GM23338 (cell line): ENCODE measurements around the gene ADGRG6. TPM values are rescaled to one million over a fixed set of nuclear protein-coding genes. Genes with fewer than 3 reads are reported as not detected.
"Not testable (repeated sequence)": the region's sequence is repeated elsewhere in the genome, so short reads cannot be mapped to it uniquely, and the experiment has no call there.

Experiments used
- ATAC-seq: fragments of 200-7000 bp; cut with Tn5 transposase; 3 replicates; pipeline ENCODE4 v1.9.1; 2020
- DNase-seq: peaks from one replicate; pipeline ENCODE4 v3.0.0-alpha.2; 2015; ENCODE audit warnings: low spot score
- H2AFZ ChIP-seq: fragments of 200-600 bp; sonication (generic); 2 replicates; pipeline ENCODE4 v1.8.0; 2016; ENCODE audit warnings: antibody characterized with exemption, mild to moderate bottlenecking, moderate library complexity
- H3F3A ChIP-seq: fragments of 200-600 bp; sonication (generic); replicated peaks from 2 replicates; pipeline ENCODE4 v1.8.0; 2017; ENCODE audit warnings: antibody characterized with exemption, mixed run types, low read depth
- H3K27ac ChIP-seq: fragments of 200-600 bp; sonication (generic); 2 replicates; pipeline ENCODE4 v1.6.1; 2016; ENCODE audit warnings: low read depth
- H3K27me3 ChIP-seq: fragments of 200-600 bp; sonication (generic); 2 replicates; pipeline ENCODE4 v1.8.0; 2016; ENCODE audit warnings: mild to moderate bottlenecking, mixed run types, moderate library complexity; ENCODE audit not compliant: insufficient read depth
- H3K36me3 ChIP-seq: fragments of 200-600 bp; sonication (generic); 2 replicates; pipeline ENCODE4 v1.8.0; 2016; ENCODE audit warnings: mild to moderate bottlenecking; ENCODE audit not compliant: insufficient read depth
- H3K4me1 ChIP-seq: fragments of 200-600 bp; sonication (generic); 2 replicates; pipeline ENCODE4 v1.8.0; 2016; ENCODE audit warnings: mild to moderate bottlenecking, moderate library complexity; ENCODE audit not compliant: insufficient read depth
- H3K4me2 ChIP-seq: fragments of 200-600 bp; sonication (generic); 2 replicates; pipeline ENCODE4 v1.7.1; 2017; ENCODE audit warnings: mixed run types
- H3K4me3 ChIP-seq: fragments of 200-600 bp; sonication (generic); 2 replicates; pipeline ENCODE4 v1.6.1; 2016; ENCODE audit warnings: mixed run types
- H3K79me2 ChIP-seq: fragments of 200-600 bp; sonication (generic); replicated peaks from 2 replicates; pipeline ENCODE4 v1.8.0; 2017; ENCODE audit warnings: mild to moderate bottlenecking; ENCODE audit not compliant: insufficient read depth
- H3K9me2 ChIP-seq: fragments of 200-600 bp; sonication (generic); 2 replicates; pipeline ENCODE4 v1.8.0; 2017; ENCODE audit not compliant: insufficient read depth
- H4K20me1 ChIP-seq: fragments of 200-600 bp; sonication (generic); replicated peaks from 2 replicates; pipeline ENCODE4 v1.8.0; 2017; ENCODE audit warnings: mild to moderate bottlenecking; ENCODE audit not compliant: insufficient read depth
- H3K27ac Mint-ChIP-seq: 2 replicates; pipeline ENCODE4 v1.8.0; 2020; ENCODE audit warnings: inconsistent platforms, mild to moderate bottlenecking, moderate library complexity, mixed read lengths
- H3K27me3 Mint-ChIP-seq: 3 replicates; pipeline ENCODE4 v1.8.0; 2022; ENCODE audit warnings: low read depth, mild to moderate bottlenecking, moderate library complexity, mixed read lengths, inconsistent platforms; ENCODE audit not compliant: insufficient read depth, poor library complexity
- H3K36me3 Mint-ChIP-seq: 3 replicates; pipeline ENCODE4 v1.8.0; 2021; ENCODE audit warnings: low read depth, mild to moderate bottlenecking, inconsistent platforms, moderate library complexity, mixed read lengths
- H3K4me1 Mint-ChIP-seq: 3 replicates; pipeline ENCODE4 v1.8.0; 2020; ENCODE audit warnings: mild to moderate bottlenecking, inconsistent platforms, mixed read lengths
- H3K4me3 Mint-ChIP-seq: 3 replicates; pipeline ENCODE4 v1.8.0; 2021; ENCODE audit warnings: moderate library complexity, mild to moderate bottlenecking, inconsistent platforms, mixed read lengths
- H3K9me3 Mint-ChIP-seq: 3 replicates; pipeline ENCODE4 v1.8.0; 2020; ENCODE audit warnings: moderate library complexity, mild to moderate bottlenecking, inconsistent platforms, mixed read lengths
- CREB1 ChIP-seq: fragments of 250-450 bp; sonication (Bioruptor Pico); IDR thresholded peaks from 2 replicates; pipeline ENCODE4 v1.5.0; 2020; ENCODE audit warnings: low read depth, mild to moderate bottlenecking, moderate library complexity
- EZH2 ChIP-seq: fragments of 200-600 bp; sonication (generic); IDR thresholded peaks from one replicate; pipeline ENCODE4 v1.8.0; 2017; ENCODE audit warnings: antibody characterized with exemption, mild to moderate bottlenecking, low read depth; ENCODE audit not compliant: unreplicated experiment
- EZH2phosphoT487 ChIP-seq: fragments of 200-600 bp; sonication (generic); IDR thresholded peaks from one replicate; pipeline ENCODE4 v1.8.1; 2018; ENCODE audit warnings: antibody characterized with exemption; ENCODE audit not compliant: unreplicated experiment
- JUNB ChIP-seq: IDR thresholded peaks from one replicate; pipeline ENCODE4 v1.6.1; 2016; ENCODE audit warnings: antibody characterized with exemption; ENCODE audit not compliant: unreplicated experiment
- NANOG ChIP-seq: IDR thresholded peaks from 2 replicates; pipeline ENCODE4 v1.6.1; 2016; ENCODE audit warnings: antibody characterized with exemption, borderline replicate concordance
- POLR2AphosphoS5 ChIP-seq: IDR thresholded peaks from 2 replicates; pipeline ENCODE4 v1.6.1; 2016; ENCODE audit warnings: antibody characterized with exemption, low read depth
- STAT1 ChIP-seq: IDR thresholded peaks from one replicate; pipeline ENCODE4 v1.6.1; 2016; ENCODE audit warnings: antibody characterized with exemption; ENCODE audit not compliant: unreplicated experiment
- ZNF114 ChIP-seq: fragments of 250-450 bp; sonication (Bioruptor Pico); IDR thresholded peaks from 2 replicates; pipeline ENCODE4 v1.5.0; 2020; ENCODE audit warnings: mild to moderate bottlenecking, moderate library complexity
- ZNF331 ChIP-seq: fragments of 250-450 bp; sonication (Bioruptor Pico); IDR thresholded peaks from 2 replicates; pipeline ENCODE4 v1.5.0; 2020; ENCODE audit warnings: low read depth, mild to moderate bottlenecking, moderate library complexity
- polyA plus RNA-seq: library from polyadenylated mRNA; unstranded; fragments of >200 nt; fragmentation: Nextera tagmentation; extraction: Ambion mirVana; gene quantifications from 2 replicates; pipeline ENCODE4 v1.2.1, GENCODE V29; 2016
- total RNA-seq: library from RNA; depleted of rRNA; stranded (reverse); fragments of >200 nt; shearing (Covaris generic); gene quantifications from 2 replicates; pipeline ENCODE4 v1.2.3, GENCODE V29; 2014
- TF ChIP-seq, protein P1 (sequence below), 2 experiments: fragments of 200-600 bp in 1 of 2; sonication (generic) in 1 of 2; conservative IDR thresholded peaks; 2 replicates each; pipeline versions ENCODE4 v1.5.1 to v1.6.1; 2016 to 2017; ENCODE audit warnings: antibody characterized with exemption in 2 of 2, low read depth in 2 of 2, mild to moderate bottlenecking in 2 of 2, moderate library complexity in 1 of 2
- TF ChIP-seq, protein P2 (sequence below): IDR thresholded peaks from one replicate; pipeline ENCODE4 v1.6.1; 2018; ENCODE audit warnings: antibody characterized with exemption; ENCODE audit not compliant: unreplicated experiment
- TF ChIP-seq, protein P3 (sequence below): IDR thresholded peaks from 2 replicates; pipeline ENCODE4 v1.6.1; 2016; ENCODE audit warnings: antibody characterized with exemption

The ADGRG6 gene
- total and polyA plus RNA-seq, 2 experiments from 2014 or later = 1.3 to 7.7 TPM

DNA sequence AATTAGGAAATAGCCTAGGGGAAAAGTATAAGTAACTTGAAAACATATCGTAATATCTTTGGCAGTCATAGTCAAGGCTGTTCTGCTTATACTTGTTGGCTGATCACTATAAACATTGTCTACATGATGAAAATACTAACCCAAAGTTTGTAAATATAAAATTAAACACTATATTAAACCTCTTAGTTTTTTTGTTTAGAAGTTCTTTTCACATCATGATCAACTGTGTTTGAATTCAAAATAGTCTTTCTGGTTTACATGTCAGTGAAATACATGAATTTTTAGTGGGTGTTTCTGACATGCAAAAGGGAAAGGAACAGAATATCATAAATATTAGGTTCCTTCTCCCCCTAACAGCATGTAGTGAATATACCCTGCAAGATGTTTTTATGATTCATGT lies 43.5 kb downstream of the ADGRG6 start:
- TF ChIP-seq POLR2AphosphoS5 = no peak
- no peak for TF ChIP-seq ZNF331 (CRISPR knock-in tag)
- Histone ChIP-seq H4K20me1 (no peaks in the 10 kb centered on the region), H3K4me3 (no peak overlapping the region), H3K79me2 (no peaks in the 10 kb centered on the region), H2AFZ (no peak overlapping the region), H3K4me2 (no peak overlapping the region), H3K4me1 (peaks cover 7% of the 10 kb centered on the region), H3F3A (no peaks in the 10 kb centered on the region), H3K27me3 (no peaks in the 10 kb centered on the region), H3K36me3 (no peaks in the 10 kb centered on the region), H3K27ac (no peak overlapping the region), H3K9me2 (no peaks in the 10 kb centered on the region)
- Mint-ChIP-seq H3K4me1 (peaks cover 11% of the 10 kb centered on the region; the same call in 2 of the 3 replicates), H3K36me3 (no peaks in the 10 kb centered on the region), H3K27ac (no peak overlapping the region), H3K27me3 (no peaks in the 10 kb centered on the region), H3K4me3 (no peak overlapping the region), H3K9me3 (no peaks in the 10 kb centered on the region; the same call in 2 of the 3 replicates)
- ATAC-seq = no peak
- DNase-seq = no peak

DNA sequence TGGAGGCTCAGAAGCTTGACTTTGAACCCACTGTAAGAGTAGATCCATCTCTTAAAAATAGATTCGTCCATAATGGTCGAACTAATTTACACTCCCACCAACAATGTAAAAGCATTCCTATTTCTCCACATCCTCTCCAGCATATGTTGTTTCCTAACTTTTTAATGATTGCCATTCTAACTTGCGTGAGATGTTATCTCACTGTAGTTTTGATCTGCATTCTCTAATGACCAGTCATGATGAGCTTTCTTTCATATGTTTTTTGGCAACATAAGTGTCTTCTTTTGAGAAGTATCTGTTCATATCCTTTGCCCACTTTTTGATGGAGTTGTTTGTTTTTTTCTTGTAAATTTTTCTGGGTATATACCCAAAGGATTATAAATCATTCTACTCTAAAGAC lies 44.4 kb downstream of the ADGRG6 start:
- DNase-seq, H3K4me1 ChIP-seq, H3K4me3 Mint-ChIP-seq, H2AFZ ChIP-seq, H3K27me3 Mint-ChIP-seq, H3K4me1 Mint-ChIP-seq, ATAC-seq, H3K4me2 ChIP-seq, H4K20me1 ChIP-seq, H3K27ac Mint-ChIP-seq, H3K27ac ChIP-seq, H3K9me2 ChIP-seq, H3F3A ChIP-seq, H3K36me3 Mint-ChIP-seq, H3K9me3 Mint-ChIP-seq, H3K4me3 ChIP-seq, H3K79me2 ChIP-seq, H3K36me3 ChIP-seq, H3K27me3 ChIP-seq: not testable (repeated sequence)

DNA sequence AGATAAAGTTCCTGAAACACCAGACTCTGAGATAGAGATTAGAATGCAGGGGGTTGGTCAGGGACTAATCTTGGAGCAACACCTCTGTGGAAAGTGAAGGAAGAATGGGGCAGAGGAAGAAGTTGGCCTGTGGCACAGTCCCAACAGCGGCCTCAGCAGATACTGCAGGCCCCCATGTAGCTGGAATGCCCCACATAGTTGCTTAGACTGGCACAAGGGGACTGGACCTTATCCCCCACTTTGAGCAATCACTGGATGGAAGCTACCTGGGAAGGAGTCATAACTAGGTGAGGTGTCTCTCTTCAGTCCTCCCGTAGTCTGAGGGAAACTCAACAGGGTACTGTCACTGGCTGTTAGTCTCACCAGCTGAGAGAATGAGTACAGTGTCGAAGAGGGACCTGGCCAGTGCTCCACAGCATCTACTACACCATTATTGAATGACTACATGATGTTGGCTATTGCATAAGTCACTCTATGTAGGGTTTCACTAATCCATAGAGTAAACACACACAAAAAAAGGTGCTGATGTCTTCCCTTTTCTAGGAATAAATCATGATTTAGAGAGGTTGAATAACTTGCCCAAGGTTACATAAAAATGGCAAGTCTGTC lies 47.5 kb downstream of the ADGRG6 start:
- H3K36me3 Mint-ChIP-seq = no peaks in the 10 kb centered on the region
- no peak for DNase-seq
- H3K27ac Mint-ChIP-seq = no peak overlapping the region
- no peak overlapping the region for H3K27ac ChIP-seq
- no peaks in the 10 kb centered on the region for H3K36me3 ChIP-seq
- ATAC-seq = no peak
- H3K9me3 Mint-ChIP-seq = no peaks in the 10 kb centered on the region; the same call in 1 of the 3 replicates
- H3K4me1 Mint-ChIP-seq = 0 out of 3 replicates have a peak, but pooled peaks cover 2% of the 10 kb centered on the region
- no peaks in the 10 kb centered on the region for H3K27me3 ChIP-seq
- H3K4me1 ChIP-seq = no peaks in the 10 kb centered on the region
- H3F3A ChIP-seq = no peaks in the 10 kb centered on the region
- no peaks in the 10 kb centered on the region for H3K9me2 ChIP-seq
- peaks cover 2% of the 10 kb centered on the region for H3K27me3 Mint-ChIP-seq
- H3K4me3 ChIP-seq = no peak overlapping the region
- no peaks in the 10 kb centered on the region for H3K79me2 ChIP-seq
- no peak overlapping the region for H3K4me2 ChIP-seq
- no peak overlapping the region for H2AFZ ChIP-seq
- H3K4me3 Mint-ChIP-seq = no peak overlapping the region
- no peaks in the 10 kb centered on the region for H4K20me1 ChIP-seq
- TF ChIP-seq JUNB = no peak
- no peak for TF ChIP-seq EZH2phosphoT487
- no peak for TF ChIP-seq POLR2AphosphoS5
- TF ChIP-seq, protein P1, sequence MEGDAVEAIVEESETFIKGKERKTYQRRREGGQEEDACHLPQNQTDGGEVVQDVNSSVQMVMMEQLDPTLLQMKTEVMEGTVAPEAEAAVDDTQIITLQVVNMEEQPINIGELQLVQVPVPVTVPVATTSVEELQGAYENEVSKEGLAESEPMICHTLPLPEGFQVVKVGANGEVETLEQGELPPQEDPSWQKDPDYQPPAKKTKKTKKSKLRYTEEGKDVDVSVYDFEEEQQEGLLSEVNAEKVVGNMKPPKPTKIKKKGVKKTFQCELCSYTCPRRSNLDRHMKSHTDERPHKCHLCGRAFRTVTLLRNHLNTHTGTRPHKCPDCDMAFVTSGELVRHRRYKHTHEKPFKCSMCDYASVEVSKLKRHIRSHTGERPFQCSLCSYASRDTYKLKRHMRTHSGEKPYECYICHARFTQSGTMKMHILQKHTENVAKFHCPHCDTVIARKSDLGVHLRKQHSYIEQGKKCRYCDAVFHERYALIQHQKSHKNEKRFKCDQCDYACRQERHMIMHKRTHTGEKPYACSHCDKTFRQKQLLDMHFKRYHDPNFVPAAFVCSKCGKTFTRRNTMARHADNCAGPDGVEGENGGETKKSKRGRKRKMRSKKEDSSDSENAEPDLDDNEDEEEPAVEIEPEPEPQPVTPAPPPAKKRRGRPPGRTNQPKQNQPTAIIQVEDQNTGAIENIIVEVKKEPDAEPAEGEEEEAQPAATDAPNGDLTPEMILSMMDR (conservative IDR thresholded peaks at IDR 0.05; ENCODE audit: low read depth in 2 of 2) = no peak
- TF ChIP-seq, protein P2, sequence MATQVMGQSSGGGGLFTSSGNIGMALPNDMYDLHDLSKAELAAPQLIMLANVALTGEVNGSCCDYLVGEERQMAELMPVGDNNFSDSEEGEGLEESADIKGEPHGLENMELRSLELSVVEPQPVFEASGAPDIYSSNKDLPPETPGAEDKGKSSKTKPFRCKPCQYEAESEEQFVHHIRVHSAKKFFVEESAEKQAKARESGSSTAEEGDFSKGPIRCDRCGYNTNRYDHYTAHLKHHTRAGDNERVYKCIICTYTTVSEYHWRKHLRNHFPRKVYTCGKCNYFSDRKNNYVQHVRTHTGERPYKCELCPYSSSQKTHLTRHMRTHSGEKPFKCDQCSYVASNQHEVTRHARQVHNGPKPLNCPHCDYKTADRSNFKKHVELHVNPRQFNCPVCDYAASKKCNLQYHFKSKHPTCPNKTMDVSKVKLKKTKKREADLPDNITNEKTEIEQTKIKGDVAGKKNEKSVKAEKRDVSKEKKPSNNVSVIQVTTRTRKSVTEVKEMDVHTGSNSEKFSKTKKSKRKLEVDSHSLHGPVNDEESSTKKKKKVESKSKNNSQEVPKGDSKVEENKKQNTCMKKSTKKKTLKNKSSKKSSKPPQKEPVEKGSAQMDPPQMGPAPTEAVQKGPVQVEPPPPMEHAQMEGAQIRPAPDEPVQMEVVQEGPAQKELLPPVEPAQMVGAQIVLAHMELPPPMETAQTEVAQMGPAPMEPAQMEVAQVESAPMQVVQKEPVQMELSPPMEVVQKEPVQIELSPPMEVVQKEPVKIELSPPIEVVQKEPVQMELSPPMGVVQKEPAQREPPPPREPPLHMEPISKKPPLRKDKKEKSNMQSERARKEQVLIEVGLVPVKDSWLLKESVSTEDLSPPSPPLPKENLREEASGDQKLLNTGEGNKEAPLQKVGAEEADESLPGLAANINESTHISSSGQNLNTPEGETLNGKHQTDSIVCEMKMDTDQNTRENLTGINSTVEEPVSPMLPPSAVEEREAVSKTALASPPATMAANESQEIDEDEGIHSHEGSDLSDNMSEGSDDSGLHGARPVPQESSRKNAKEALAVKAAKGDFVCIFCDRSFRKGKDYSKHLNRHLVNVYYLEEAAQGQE = no peak
- TF ChIP-seq, protein P3, sequence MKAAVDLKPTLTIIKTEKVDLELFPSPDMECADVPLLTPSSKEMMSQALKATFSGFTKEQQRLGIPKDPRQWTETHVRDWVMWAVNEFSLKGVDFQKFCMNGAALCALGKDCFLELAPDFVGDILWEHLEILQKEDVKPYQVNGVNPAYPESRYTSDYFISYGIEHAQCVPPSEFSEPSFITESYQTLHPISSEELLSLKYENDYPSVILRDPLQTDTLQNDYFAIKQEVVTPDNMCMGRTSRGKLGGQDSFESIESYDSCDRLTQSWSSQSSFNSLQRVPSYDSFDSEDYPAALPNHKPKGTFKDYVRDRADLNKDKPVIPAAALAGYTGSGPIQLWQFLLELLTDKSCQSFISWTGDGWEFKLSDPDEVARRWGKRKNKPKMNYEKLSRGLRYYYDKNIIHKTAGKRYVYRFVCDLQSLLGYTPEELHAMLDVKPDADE = no peak
- TF ChIP-seq ZNF114 (CRISPR knock-in tag) = no peak
- no peak for TF ChIP-seq ZNF331 (CRISPR knock-in tag)
- no peak for TF ChIP-seq CREB1 (CRISPR knock-in tag)
- TF ChIP-seq NANOG = no peak
- no peak for TF ChIP-seq EZH2
- TF ChIP-seq STAT1 = no peak
